GM21390 (cell line): ENCODE data around the gene USP6NL.

ENCODE experiments used
- ATAC-seq: cut with Tn5 transposase; IDR thresholded peaks from one replicate; pipeline ENCODE4 v1.9.1; 2021; ENCODE audit not compliant: unreplicated experiment

Gene USP6NL

GRCh38 chr10:11483201-11484148 lies 128.0 kb downstream of the USP6NL start:
- no peak for ATAC-seq

GRCh38 chr10:11482306-11482705 lies 129.1 kb downstream of the USP6NL start:
- no peak for ATAC-seq

GRCh38 chr10:11480687-11481086 lies 130.8 kb downstream of the USP6NL start:
- no peak for ATAC-seq

- no peak for ATAC-seq
These were observed 132.2 kb downstream of the USP6NL start for GRCh38 chr10:11479300-11479699.

GRCh38 chr10:11478807-11479206 lies 132.6 kb downstream of the USP6NL start:
- no peak for ATAC-seq

- ATAC-seq = no peak
These were observed 135.5 kb downstream of the USP6NL start for GRCh38 chr10:11475831-11476434.

- ATAC-seq = no peak
These were observed 138.2 kb downstream of the USP6NL start for GRCh38 chr10:11473128-11473760.

GRCh38 chr10:11472158-11472753 lies 139.2 kb downstream of the USP6NL start:
- peak; percentile 86 for ATAC-seq

GRCh38 chr10:11469575-11470391 lies 141.7 kb downstream of the USP6NL start:
- ATAC-seq = no peak

- ATAC-seq = no peak
These were observed 143.2 kb downstream of the USP6NL start for GRCh38 chr10:11468126-11468742.

- ATAC-seq = no peak
These were observed 146.0 kb downstream of the USP6NL start for GRCh38 chr10:11465406-11465805.

- ATAC-seq = no peak
These were observed 148.3 kb downstream of the USP6NL start for GRCh38 chr10:11463111-11463510.

- ATAC-seq = no peak
These were observed 149.4 kb downstream of the USP6NL start for GRCh38 chr10:11462071-11462470.

- no peak for ATAC-seq
These were observed 154.1 kb downstream of the USP6NL start for GRCh38 chr10:11457336-11457735.

GRCh38 chr10:11454958-11455566 lies 156.4 kb downstream of the USP6NL start:
- no peak for ATAC-seq

- ATAC-seq = no peak
These were observed 157.3 kb downstream of the USP6NL start for GRCh38 chr10:11454160-11454559.

GRCh38 chr10:11451640-11452260 lies 159.7 kb downstream of the USP6NL start:
- no peak for ATAC-seq

GRCh38 chr10:11450427-11450826 lies 161.0 kb downstream of the USP6NL start:
- ATAC-seq = no peak

- no peak for ATAC-seq
These were observed 161.7 kb downstream of the USP6NL start for GRCh38 chr10:11449761-11450160.
